Activated CD8-positive, alpha-beta memory T cell treated with anti-CD3 and anti-CD28 coated beads, Interleukin-2, amount 50 U/mL, for 1 hour (primary cell): ENCODE data around the gene CPT1A.

Experiments
- DNase-seq: peaks from one replicate; pipeline ENCODE4 v3.0.0-alpha.2; 2020; ENCODE audit errors: extremely low read depth

Gene CPT1A

GRCh38 chr11:68710409-68710808 lies 131.3 kb downstream of the CPT1A start:
- no peak for DNase-seq

DNA sequence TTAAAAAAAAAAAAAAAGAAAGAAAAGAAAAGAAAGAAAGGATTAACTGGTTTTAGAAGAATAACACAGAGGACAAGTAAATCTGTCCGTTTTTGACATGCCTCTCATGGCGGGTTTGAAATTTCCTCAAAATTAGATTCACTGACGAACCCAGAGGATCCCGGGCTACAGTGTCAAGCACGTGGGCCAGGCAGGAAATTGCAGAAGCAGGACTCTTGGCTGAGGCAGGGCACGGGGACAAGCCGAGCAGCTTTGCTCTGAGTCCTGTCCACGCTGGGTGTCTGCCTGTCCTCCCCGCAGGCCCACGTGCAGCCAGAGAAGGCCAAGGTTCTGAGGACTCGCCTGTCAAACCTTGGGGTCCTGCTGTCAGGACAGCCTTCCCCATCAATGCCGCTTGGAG lies 132.7 kb downstream of the CPT1A start:
- no peak for DNase-seq

- no peak for DNase-seq
These were observed 134.2 kb downstream of the CPT1A start for GRCh38 chr11:68707527-68707926.

- no peak for DNase-seq
These were observed 136.8 kb downstream of the CPT1A start for GRCh38 chr11:68704887-68705286.
